ENCODE measurements around the gene MRGPRX2. TPM values are rescaled to one million over a fixed set of nuclear protein-coding genes. Genes with fewer than 3 reads are reported as not detected.

MRGPRX2 gene
- total and polyA plus RNA-seq, 2 of the 13 experiments (the other 11 are each of a cell fraction or from before 2014, with no cell fraction given), result not detected

- no peak for DNase-seq (ENCODE audit: low spot score)
- H4K20me1 ChIP-seq (ENCODE audit: insufficient read depth, low read length), result no peaks in the 10 kb centered on the region
- no peak overlapping the region for H3K4me2 ChIP-seq (ENCODE audit: low read depth, low read length)
- H3K36me3 ChIP-seq (replicated peaks in 1 of 2; ENCODE audit: control insufficient read depth in 1 of 2, insufficient read depth in 2 of 2, low read length in 2 of 2), result no peaks in the 10 kb centered on the region
- in situ Hi-C loops (cut with HindIII; ENCODE audit: extremely low pct_ligation_motif_present, low pct_unique_long_range_greater_than_20kb) (no loop called here), intact Hi-C loops (cut with micrococcal nuclease; ENCODE audit: unreplicated experiment) (no loop called here)
- H3K9ac ChIP-seq (ENCODE audit: insufficient read depth, low read depth, low read length), result no peak overlapping the region
- no peaks in the 10 kb centered on the region for H3K4me1 ChIP-seq (ENCODE audit: insufficient read depth, low read length)
- ChIA-PET CTCF (ENCODE audit: low intra/inter-chr PET ratio, low total read pairs) (no interaction called here), POLR2A (no interaction called here)
- peaks cover 0 to 16% of the 10 kb centered on the region in 2 experiments; a peak in 2 of 5 replicates for H3K27me3 ChIP-seq (ENCODE audit: control insufficient read depth in 1 of 2, insufficient read depth in 2 of 2, low read length in 2 of 2)
- ATAC-seq, result no peak
- no TSS peak for BruUV-seq (replicated peaks)
- WGBS (ENCODE audit: low lambda C conversion rate), result 2% methylated on average over 2 of the region's 2 CpGs
- no peak overlapping the region for H2AFZ ChIP-seq (ENCODE audit: low read length)
- H3K4me3 ChIP-seq (replicated peaks in 1 of 3; ENCODE audit: insufficient read depth in 1 of 3, low read depth in 2 of 3, low read length in 3 of 3), result no peak overlapping the region
- FAIRE-seq, result no peak
- no peaks in the 10 kb centered on the region for H3K79me2 ChIP-seq (ENCODE audit: insufficient read depth, low read length)
- no peaks in the 10 kb centered on the region for H3K9me3 ChIP-seq (ENCODE audit: low read length)
- no peak overlapping the region for H3K27ac ChIP-seq (ENCODE audit: extremely low read length, insufficient read depth, low read length)
- no peak for TF ChIP-seq SRSF9 (IDR thresholded peaks at IDR 0.05; ENCODE audit: borderline replicate concordance, insufficient read depth, low read depth, low read length, poor library complexity, severe bottlenecking)
- TF ChIP-seq PHF5A (CRISPR knock-in tag; IDR thresholded peaks at IDR 0.05; ENCODE audit: low read depth, unreplicated experiment), result no peak
- TF ChIP-seq GLI4 (CRISPR knock-in tag; IDR thresholded peaks at IDR 0.05; ENCODE audit: borderline replicate concordance), result no peak
- TF ChIP-seq, protein P1, sequence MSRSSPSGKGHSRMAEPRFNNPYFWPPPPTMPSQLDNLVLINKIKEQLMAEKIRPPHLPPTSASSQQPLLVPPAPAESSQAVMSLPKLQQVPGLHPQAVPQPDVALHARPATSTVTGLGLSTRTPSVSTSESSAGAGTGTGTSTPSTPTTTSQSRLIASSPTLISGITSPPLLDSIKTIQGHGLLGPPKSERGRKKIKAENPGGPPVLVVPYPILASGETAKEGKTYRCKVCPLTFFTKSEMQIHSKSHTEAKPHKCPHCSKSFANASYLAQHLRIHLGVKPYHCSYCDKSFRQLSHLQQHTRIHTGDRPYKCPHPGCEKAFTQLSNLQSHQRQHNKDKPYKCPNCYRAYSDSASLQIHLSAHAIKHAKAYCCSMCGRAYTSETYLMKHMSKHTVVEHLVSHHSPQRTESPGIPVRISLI (CRISPR knock-in tag; IDR thresholded peaks at IDR 0.05; ENCODE audit: borderline replicate concordance), result no peak
- TF ChIP-seq, protein P2, sequence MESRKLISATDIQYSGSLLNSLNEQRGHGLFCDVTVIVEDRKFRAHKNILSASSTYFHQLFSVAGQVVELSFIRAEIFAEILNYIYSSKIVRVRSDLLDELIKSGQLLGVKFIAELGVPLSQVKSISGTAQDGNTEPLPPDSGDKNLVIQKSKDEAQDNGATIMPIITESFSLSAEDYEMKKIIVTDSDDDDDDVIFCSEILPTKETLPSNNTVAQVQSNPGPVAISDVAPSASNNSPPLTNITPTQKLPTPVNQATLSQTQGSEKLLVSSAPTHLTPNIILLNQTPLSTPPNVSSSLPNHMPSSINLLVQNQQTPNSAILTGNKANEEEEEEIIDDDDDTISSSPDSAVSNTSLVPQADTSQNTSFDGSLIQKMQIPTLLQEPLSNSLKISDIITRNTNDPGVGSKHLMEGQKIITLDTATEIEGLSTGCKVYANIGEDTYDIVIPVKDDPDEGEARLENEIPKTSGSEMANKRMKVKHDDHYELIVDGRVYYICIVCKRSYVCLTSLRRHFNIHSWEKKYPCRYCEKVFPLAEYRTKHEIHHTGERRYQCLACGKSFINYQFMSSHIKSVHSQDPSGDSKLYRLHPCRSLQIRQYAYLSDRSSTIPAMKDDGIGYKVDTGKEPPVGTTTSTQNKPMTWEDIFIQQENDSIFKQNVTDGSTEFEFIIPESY (CRISPR knock-in tag; IDR thresholded peaks at IDR 0.05), result no peak
- no peak for TF ChIP-seq HHEX (CRISPR knock-in tag; IDR thresholded peaks at IDR 0.05)
- TF ChIP-seq HNF4A (CRISPR knock-in tag; IDR thresholded peaks at IDR 0.05), result no peak
- no peak for TF ChIP-seq ETV5 (CRISPR knock-in tag; IDR thresholded peaks at IDR 0.05; ENCODE audit: borderline replicate concordance)
- TF ChIP-seq NFKB2 (CRISPR knock-in tag; IDR thresholded peaks at IDR 0.05; ENCODE audit: borderline replicate concordance), result no peak
- TF ChIP-seq ZSCAN31 (CRISPR knock-in tag; IDR thresholded peaks at IDR 0.05; ENCODE audit: low read depth), result no peak
- no peak for TF ChIP-seq ZNF143 (CRISPR knock-in tag; IDR thresholded peaks at IDR 0.05)
- TF ChIP-seq, protein P3, sequence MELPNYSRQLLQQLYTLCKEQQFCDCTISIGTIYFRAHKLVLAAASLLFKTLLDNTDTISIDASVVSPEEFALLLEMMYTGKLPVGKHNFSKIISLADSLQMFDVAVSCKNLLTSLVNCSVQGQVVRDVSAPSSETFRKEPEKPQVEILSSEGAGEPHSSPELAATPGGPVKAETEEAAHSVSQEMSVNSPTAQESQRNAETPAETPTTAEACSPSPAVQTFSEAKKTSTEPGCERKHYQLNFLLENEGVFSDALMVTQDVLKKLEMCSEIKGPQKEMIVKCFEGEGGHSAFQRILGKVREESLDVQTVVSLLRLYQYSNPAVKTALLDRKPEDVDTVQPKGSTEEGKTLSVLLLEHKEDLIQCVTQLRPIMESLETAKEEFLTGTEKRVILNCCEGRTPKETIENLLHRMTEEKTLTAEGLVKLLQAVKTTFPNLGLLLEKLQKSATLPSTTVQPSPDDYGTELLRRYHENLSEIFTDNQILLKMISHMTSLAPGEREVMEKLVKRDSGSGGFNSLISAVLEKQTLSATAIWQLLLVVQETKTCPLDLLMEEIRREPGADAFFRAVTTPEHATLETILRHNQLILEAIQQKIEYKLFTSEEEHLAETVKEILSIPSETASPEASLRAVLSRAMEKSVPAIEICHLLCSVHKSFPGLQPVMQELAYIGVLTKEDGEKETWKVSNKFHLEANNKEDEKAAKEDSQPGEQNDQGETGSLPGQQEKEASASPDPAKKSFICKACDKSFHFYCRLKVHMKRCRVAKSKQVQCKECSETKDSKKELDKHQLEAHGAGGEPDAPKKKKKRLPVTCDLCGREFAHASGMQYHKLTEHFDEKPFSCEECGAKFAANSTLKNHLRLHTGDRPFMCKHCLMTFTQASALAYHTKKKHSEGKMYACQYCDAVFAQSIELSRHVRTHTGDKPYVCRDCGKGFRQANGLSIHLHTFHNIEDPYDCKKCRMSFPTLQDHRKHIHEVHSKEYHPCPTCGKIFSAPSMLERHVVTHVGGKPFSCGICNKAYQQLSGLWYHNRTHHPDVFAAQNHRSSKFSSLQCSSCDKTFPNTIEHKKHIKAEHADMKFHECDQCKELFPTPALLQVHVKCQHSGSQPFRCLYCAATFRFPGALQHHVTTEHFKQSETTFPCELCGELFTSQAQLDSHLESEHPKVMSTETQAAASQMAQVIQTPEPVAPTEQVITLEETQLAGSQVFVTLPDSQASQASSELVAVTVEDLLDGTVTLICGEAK (IDR thresholded peaks at IDR 0.05), result no peak
- TF ChIP-seq, protein P3 (CRISPR knock-in tag; IDR thresholded peaks at IDR 0.05), result no peak
- TF ChIP-seq NFE2 (CRISPR knock-in tag; IDR thresholded peaks at IDR 0.05), result no peak
These were observed 34.3 kb upstream of the MRGPRX2 start for GRCh38 chr11:19094859-19095258.
